Spleen (tissue), 11 donors: ENCODE measurements around the gene LRTM2. TPM values are rescaled to one million over a fixed set of nuclear protein-coding genes. Genes with fewer than 3 reads are reported as not detected.
A peak's percentile ranks its signal among the peaks of the same experiment; 100 is the strongest.

ENCODE experiments used
- DNase-seq: peaks from one replicate; pipeline ENCODE4 v3.0.0-alpha.2; 2020
- H3K27ac ChIP-seq, 8 donors: fragments of 200-600 bp; sonication (generic) in 7 of 8; 1 replicate in 4 of 8; 2 replicates in 4 of 8; pipeline versions ENCODE4 v1.5.0 to v1.8.0; 2016 to 2021; ENCODE audit warnings: inconsistent platforms in 4 of 8, mild to moderate bottlenecking in 4 of 8, moderate library complexity in 1 of 8
- H3K27me3 ChIP-seq, 7 donors: fragments of 200-600 bp; sonication (generic) in 6 of 7; replicated peaks in 1 of 7; 1 replicate in 4 of 7; 2 replicates in 3 of 7; pipeline versions ENCODE4 v1.5.0 to v1.8.0; 2016 to 2021; ENCODE audit warnings: inconsistent platforms in 3 of 7, mild to moderate bottlenecking in 1 of 7
- H3K36me3 ChIP-seq, 6 donors: fragments of 200-600 bp; sonication (generic) in 5 of 6; 1 replicate in 4 of 6; 2 replicates in 2 of 6; pipeline versions ENCODE4 v1.5.0 to v1.8.0; 2016 to 2021; ENCODE audit warnings: inconsistent platforms in 2 of 6
- H3K4me1 ChIP-seq, 6 donors: fragments of 200-600 bp; sonication (generic) in 5 of 6; 1 replicate in 3 of 6; 2 replicates in 3 of 6; pipeline versions ENCODE4 v1.5.0 to v1.8.0; 2016 to 2021; ENCODE audit warnings: inconsistent platforms in 3 of 6
- H3K4me3 ChIP-seq, 8 donors: fragments of 200-600 bp; sonication (generic) in 7 of 8; 1 replicate in 4 of 8; 2 replicates in 4 of 8; pipeline versions ENCODE4 v1.5.0 to v1.8.0; 2016 to 2021; ENCODE audit warnings: inconsistent platforms in 4 of 8, mild to moderate bottlenecking in 4 of 8, moderate library complexity in 2 of 8
- H3K9me3 ChIP-seq, 8 donors: fragments of 200-600 bp; sonication (generic) in 7 of 8; 1 replicate in 4 of 8; 2 replicates in 4 of 8; pipeline versions ENCODE4 v1.5.0 to v1.8.0; 2016 to 2021; ENCODE audit warnings: inconsistent platforms in 4 of 8
- CTCF ChIP-seq, 11 experiments: fragments of 200-600 bp in 7 of 11; fragments of 450-650 bp in 4 of 11; sonication (generic) in 4 of 11; IDR thresholded peaks in 8 of 11; conservative IDR thresholded peaks in 3 of 11; 1 replicate in 7 of 11; 2 replicates in 4 of 11; pipeline versions ENCODE4 v1.4.0 to v1.8.0; 2016 to 2021; ENCODE audit warnings: antibody characterized with exemption in 11 of 11, inconsistent platforms in 4 of 11, mild to moderate bottlenecking in 1 of 11
- POLR2A ChIP-seq, 3 donors: fragments of 450-650 bp; IDR thresholded peaks; one replicate each; pipeline ENCODE4 v1.5.1; 2017; ENCODE audit warnings: antibody characterized with exemption in 3 of 3, mild to moderate bottlenecking in 1 of 3
- POLR2AphosphoS5 ChIP-seq, 3 donors: sonication (generic); formaldehyde crosslinking; IDR thresholded peaks; one replicate each; pipeline ENCODE4 v1.5.1; 2017; ENCODE audit warnings: antibody characterized with exemption in 3 of 3
- WGBS, 5 donors: extraction: QIAGEN DNeasy Blood & Tissue Kit in 3 of 5; methylation state at CpG; one replicate each; pipeline versions ENCODE4 v1.1.5 to v1.1.7; 2013 to 2018; 5-methylcytosine and 5-hydroxymethylcytosine counted together
- intact Hi-C: fragments of 100-400 bp; cut with DNase I; formaldehyde crosslinking; loops from one replicate; pipeline ENCODE4 v1.15.0; 2023; ENCODE audit warnings: low total_unique reads
- polyA plus RNA-seq, 3 donors: library from polyadenylated mRNA; stranded (reverse); fragments of 200-250 nt; gene quantifications; one replicate each; pipeline ENCODE4 v1.2.1, GENCODE V29; 2013
- total RNA-seq, 7 donors: library from RNA; depleted of rRNA in 3 of 7; stranded (reverse); fragments of >200 nt in 3 of 7; fragmentation: NEBNext Ultra II Directional in 4 of 7; extraction: Animal tissue kit (Norgen Biotek cat#: 25700) in 4 of 7; gene quantifications; one replicate each; pipeline versions ENCODE4 v1.1.0 to v1.2.1, GENCODE V29; 2016 to 2021
- donor health status: healthy with polysubstance abuse.
- donor health status: DM: no; HTN: no; CAD: no; lungs with moderate emphysema.
- donor health status: DM: no; HTN: no; CAD: no.
- donor health status: Bipolar disorder and iron deficiency.
- donor health status: healthy.
- donor health status: DM: no; HTN: no; CAD: no.
- donor health status: DM: yes; HTN: yes; CAD: no.

LRTM2 gene
- total and polyA plus RNA-seq, 10 donors: 0.12 TPM; not detected in 9

- TF ChIP-seq POLR2AphosphoS5 (IDR thresholded peaks at IDR 0.05) (no peak), POLR2A (IDR thresholded peaks at IDR 0.05) (no peak), CTCF (IDR thresholded peaks at IDR 0.05 in 8 of 11, conservative IDR thresholded peaks at IDR 0.05 in 3 of 11) (no peak)
- Histone ChIP-seq H3K9me3 (no peaks in the 10 kb centered on the region), H3K4me3 (peak overlapping the region in 1 of 8 donors; percentile 94), H3K36me3 (no peaks in the 10 kb centered on the region), H3K27me3 (no peaks in the 10 kb centered on the region), H3K27ac (peak overlapping the region in 7 of 8 donors; percentile 89 to 99 (median 94)), H3K4me1 (peaks cover 9 to 45% (median 18%) of the 10 kb centered on the region in 6 donors)
- intact Hi-C loops: loop anchor here (5.0 to 10.0 kb wide), 2 partner anchors 144 to 237 kb away; no protein-coding TSS in a partner anchor
- 83 to 93% (median 88%) methylated on average over 6 to 22 of the region's 22 CpGs for WGBS, 5 donors
- peak; percentile 85 for DNase-seq
Observed at GRCh38 chr12:1797991-1798640, 22.2 kb upstream of the LRTM2 start.

- no peak for TF ChIP-seq POLR2AphosphoS5 (IDR thresholded peaks at IDR 0.05)
- TF ChIP-seq CTCF (IDR thresholded peaks at IDR 0.05 in 8 of 11, conservative IDR thresholded peaks at IDR 0.05 in 3 of 11): no peak
- TF ChIP-seq POLR2A (IDR thresholded peaks at IDR 0.05): no peak
- Histone ChIP-seq H3K27ac (peak overlapping the region in 3 of 8 donors; percentile 97 to 99 (median 97)), H3K4me1 (peaks cover 9 to 45% (median 18%) of the 10 kb centered on the region in 6 donors), H3K4me3 (no peak overlapping the region), H3K9me3 (no peaks in the 10 kb centered on the region), H3K36me3 (no peaks in the 10 kb centered on the region), H3K27me3 (no peaks in the 10 kb centered on the region)
- 84 to 93% (median 88%) methylated on average over 6 of the region's 6 CpGs for WGBS, 5 donors
- peak; percentile 72 for DNase-seq
- intact Hi-C loops: loop anchor here (5.0 to 10.0 kb wide), 2 partner anchors 144 to 236 kb away; no protein-coding TSS in a partner anchor
Observed at GRCh38 chr12:1798641-1799020, 21.7 kb upstream of the LRTM2 start.

GRCh38 chr12:1799051-1799881 is 21.1 kb upstream of the LRTM2 start:
- H3K9me3 ChIP-seq: no peaks in the 10 kb centered on the region
- H3K27me3 ChIP-seq: no peaks in the 10 kb centered on the region
- H3K36me3 ChIP-seq: no peaks in the 10 kb centered on the region
- intact Hi-C loops: loop anchor here (5.0 to 10.0 kb wide), 2 partner anchors 143 to 236 kb away; no protein-coding TSS in a partner anchor
- WGBS, 5 donors: 87 to 94% (median 90%) methylated on average over 20 to 21 of the region's 21 CpGs
- DNase-seq: peak; percentile 75
- peak overlapping the region in 1 of 8 donors; percentile 99 for H3K27ac ChIP-seq
- TF ChIP-seq CTCF (IDR thresholded peaks at IDR 0.05 in 8 of 11, conservative IDR thresholded peaks at IDR 0.05 in 3 of 11): no peak
- no peak for TF ChIP-seq POLR2AphosphoS5 (IDR thresholded peaks at IDR 0.05)
- no peak for TF ChIP-seq POLR2A (IDR thresholded peaks at IDR 0.05)
- no peak overlapping the region for H3K4me3 ChIP-seq
- peaks cover 9 to 46% (median 18%) of the 10 kb centered on the region in 6 donors for H3K4me1 ChIP-seq
